ENCODE data around the gene PHKG2.

The PHKG2 gene

GRCh38 chr16:30745082-30745481, 3.1 kb upstream of the PHKG2 start:
- no peak for DNase-seq (ENCODE audit: low read depth)
- no peak overlapping the region for H3K4me3 ChIP-seq (ENCODE audit: control insufficient read depth, low read depth, low read length)
- no peak for TF ChIP-seq CTCF (conservative IDR thresholded peaks at IDR 0.05; ENCODE audit: control insufficient read depth, insufficient read depth, low read depth, low read length)

- no peak for TF ChIP-seq CTCF (conservative IDR thresholded peaks at IDR 0.05; ENCODE audit: control insufficient read depth, insufficient read depth, low read depth, low read length)
- DNase-seq (ENCODE audit: low read depth) = no peak
Measured at GRCh38 chr16:30746638-30747175, 1.5 kb upstream of the PHKG2 start.

GRCh38 chr16:30747331-30747730, 894 bp upstream of the PHKG2 start:
- DNase-seq (ENCODE audit: low read depth) = peak; percentile 75
- H3K4me3 ChIP-seq (ENCODE audit: control insufficient read depth, low read depth, low read length) = peak overlapping the region; percentile 60
- no peak for TF ChIP-seq CTCF (conservative IDR thresholded peaks at IDR 0.05; ENCODE audit: control insufficient read depth, insufficient read depth, low read depth, low read length)

More at GRCh38 chr16:30746638-30747175, 1.5 kb upstream of the PHKG2 start:
- no peak overlapping the region for H3K4me3 ChIP-seq (ENCODE audit: control insufficient read depth, low read depth, low read length)

- H3K4me3 ChIP-seq (ENCODE audit: control insufficient read depth, low read depth, low read length) = peak overlapping the region; percentile 72
- no peak for TF ChIP-seq CTCF (conservative IDR thresholded peaks at IDR 0.05; ENCODE audit: control insufficient read depth, insufficient read depth, low read depth, low read length)
- DNase-seq (ENCODE audit: low read depth) = peak; percentile 50
Measured at GRCh38 chr16:30748634-30749445, 615 bp downstream of the PHKG2 start.

- no peak for DNase-seq (ENCODE audit: low read depth)
- H3K4me3 ChIP-seq (ENCODE audit: control insufficient read depth, low read depth, low read length) = no peak overlapping the region
- no peak for TF ChIP-seq CTCF (conservative IDR thresholded peaks at IDR 0.05; ENCODE audit: control insufficient read depth, insufficient read depth, low read depth, low read length)
Measured at GRCh38 chr16:30750201-30750600, 2.0 kb downstream of the PHKG2 start.

- TF ChIP-seq CTCF (conservative IDR thresholded peaks at IDR 0.05; ENCODE audit: control insufficient read depth, insufficient read depth, low read depth, low read length) = no peak
- no peak overlapping the region for H3K4me3 ChIP-seq (ENCODE audit: control insufficient read depth, low read depth, low read length)
- DNase-seq (ENCODE audit: low read depth) = no peak
Measured at GRCh38 chr16:30750876-30751465, 2.7 kb downstream of the PHKG2 start.
